RWPE2 (cell line): ENCODE results near the gene SLC4A8.

ENCODE experiments used
- ATAC-seq: fragments of 200-7000 bp; cut with Tn5 transposase; 3 replicates; pipeline ENCODE4 v1.9.1; 2021; ENCODE audit warnings: low read depth
- DNase-seq: peaks from one replicate; pipeline ENCODE4 v3.0.0-alpha.2; 2020; ENCODE audit warnings: low spot score
- H3K27ac ChIP-seq: fragments of 450-650 bp; 2 replicates; pipeline ENCODE4 v1.5.1; 2017; ENCODE audit warnings: mild to moderate bottlenecking; ENCODE audit not compliant: poor library complexity, severe bottlenecking
- H3K27me3 ChIP-seq: fragments of 250-450 bp; sonication (Bioruptor Pico); 2 replicates; pipeline ENCODE4 v1.5.1; 2021; ENCODE audit warnings: mild to moderate bottlenecking, moderate library complexity; ENCODE audit not compliant: insufficient read depth, poor library complexity, severe bottlenecking
- H3K36me3 ChIP-seq: fragments of 250-450 bp; sonication (Bioruptor Pico); 2 replicates; pipeline ENCODE4 v1.5.1; 2020; ENCODE audit warnings: low read depth, mild to moderate bottlenecking, moderate library complexity
- H3K4me1 ChIP-seq: fragments of 250-450 bp; sonication (Bioruptor Pico); 2 replicates; pipeline ENCODE4 v1.5.1; 2021; ENCODE audit warnings: mild to moderate bottlenecking, moderate library complexity; ENCODE audit not compliant: insufficient read depth, poor library complexity, severe bottlenecking
- H3K4me3 ChIP-seq: fragments of 250-450 bp; sonication (Bioruptor Pico); 2 replicates; pipeline ENCODE4 v1.5.1; 2021; ENCODE audit warnings: mild to moderate bottlenecking, moderate library complexity; ENCODE audit not compliant: severe bottlenecking
- H3K9me3 ChIP-seq: fragments of 250-450 bp; sonication (Bioruptor Pico); 2 replicates; pipeline ENCODE4 v1.5.1; 2021; ENCODE audit warnings: mild to moderate bottlenecking, moderate library complexity; ENCODE audit not compliant: severe bottlenecking
- TF ChIP-seq, protein P1 (sequence below): fragments of 450-650 bp; IDR thresholded peaks from one replicate; pipeline ENCODE4 v1.5.1; 2017; ENCODE audit warnings: mild to moderate bottlenecking, moderate library complexity; ENCODE audit not compliant: poor library complexity, severe bottlenecking

The SLC4A8 gene

DNA sequence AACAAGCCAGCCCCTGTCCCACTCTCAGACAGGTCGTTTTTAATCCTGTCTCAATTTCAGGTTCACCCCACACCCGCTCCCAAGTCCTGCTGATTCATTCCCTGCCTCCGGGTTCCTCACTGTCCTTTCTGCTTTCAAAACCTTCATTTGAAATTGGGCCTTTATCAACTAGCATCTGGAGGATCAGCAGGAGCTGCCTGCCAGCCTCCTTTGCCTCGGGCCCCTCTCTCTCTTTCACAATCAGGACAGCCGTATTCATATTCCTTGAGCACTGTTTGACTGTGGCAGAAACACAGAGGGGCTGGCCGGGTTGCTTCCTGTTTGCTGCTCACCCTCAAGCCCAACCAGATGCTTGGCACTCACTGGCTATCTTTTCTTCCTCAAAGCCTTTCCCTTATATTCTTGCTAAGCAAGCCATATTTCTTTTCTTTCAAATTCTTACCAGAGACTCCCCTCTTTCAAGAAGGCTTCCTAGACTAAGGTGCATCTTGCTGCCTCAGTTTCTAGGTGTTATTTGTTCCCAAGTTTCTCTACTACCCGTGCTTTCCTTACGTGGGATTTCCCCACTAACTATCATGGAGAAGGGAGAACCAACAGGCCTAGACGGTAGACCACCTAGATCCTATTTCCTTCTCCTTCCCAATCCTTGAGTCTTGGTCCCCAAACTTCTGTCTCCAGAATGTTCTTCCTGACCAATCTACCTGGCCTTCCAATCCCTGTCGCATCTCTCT is 36.4 kb upstream of the SLC4A8 start:
- Histone ChIP-seq H3K27me3 (no peaks in the 10 kb centered on the region), H3K27ac (peak overlapping the region; percentile 47), H3K4me3 (no peak overlapping the region), H3K4me1 (peaks cover 36% of the 10 kb centered on the region), H3K9me3 (no peaks in the 10 kb centered on the region), H3K36me3 (peaks cover 12% of the 10 kb centered on the region)
- TF ChIP-seq, protein P1, sequence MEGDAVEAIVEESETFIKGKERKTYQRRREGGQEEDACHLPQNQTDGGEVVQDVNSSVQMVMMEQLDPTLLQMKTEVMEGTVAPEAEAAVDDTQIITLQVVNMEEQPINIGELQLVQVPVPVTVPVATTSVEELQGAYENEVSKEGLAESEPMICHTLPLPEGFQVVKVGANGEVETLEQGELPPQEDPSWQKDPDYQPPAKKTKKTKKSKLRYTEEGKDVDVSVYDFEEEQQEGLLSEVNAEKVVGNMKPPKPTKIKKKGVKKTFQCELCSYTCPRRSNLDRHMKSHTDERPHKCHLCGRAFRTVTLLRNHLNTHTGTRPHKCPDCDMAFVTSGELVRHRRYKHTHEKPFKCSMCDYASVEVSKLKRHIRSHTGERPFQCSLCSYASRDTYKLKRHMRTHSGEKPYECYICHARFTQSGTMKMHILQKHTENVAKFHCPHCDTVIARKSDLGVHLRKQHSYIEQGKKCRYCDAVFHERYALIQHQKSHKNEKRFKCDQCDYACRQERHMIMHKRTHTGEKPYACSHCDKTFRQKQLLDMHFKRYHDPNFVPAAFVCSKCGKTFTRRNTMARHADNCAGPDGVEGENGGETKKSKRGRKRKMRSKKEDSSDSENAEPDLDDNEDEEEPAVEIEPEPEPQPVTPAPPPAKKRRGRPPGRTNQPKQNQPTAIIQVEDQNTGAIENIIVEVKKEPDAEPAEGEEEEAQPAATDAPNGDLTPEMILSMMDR: no peak
- DNase-seq (no peak), ATAC-seq (peak; percentile 23; the same call in 2 of the 3 replicates)

DNA sequence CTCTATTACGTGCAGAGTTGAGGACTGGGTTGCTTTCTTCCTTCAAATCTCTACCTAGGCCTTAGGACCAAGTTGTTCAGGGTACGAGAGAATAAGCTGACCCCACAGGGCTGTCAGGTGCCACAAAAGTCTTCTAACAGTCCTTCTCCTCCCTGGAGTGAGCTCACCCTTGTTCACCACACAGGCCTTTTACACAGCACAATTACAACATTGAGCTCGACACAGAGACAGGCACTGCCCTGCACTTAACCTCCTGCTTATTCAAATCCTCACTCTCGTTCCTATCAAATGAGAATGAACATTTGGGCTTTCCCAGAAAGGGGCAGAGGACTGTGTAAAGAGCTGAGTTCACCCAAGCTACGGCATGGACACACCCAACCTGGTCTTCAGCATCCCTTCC is 35.8 kb upstream of the SLC4A8 start:
- ATAC-seq (no peak), DNase-seq (no peak)
- TF ChIP-seq, protein P1: no peak
- Histone ChIP-seq H3K9me3 (no peaks in the 10 kb centered on the region), H3K36me3 (peaks cover 7% of the 10 kb centered on the region; the same call in 1 of the 2 replicates), H3K4me1 (peaks cover 36% of the 10 kb centered on the region), H3K4me3 (no peak overlapping the region), H3K27ac (peak overlapping the region; percentile 47), H3K27me3 (no peaks in the 10 kb centered on the region)

DNA sequence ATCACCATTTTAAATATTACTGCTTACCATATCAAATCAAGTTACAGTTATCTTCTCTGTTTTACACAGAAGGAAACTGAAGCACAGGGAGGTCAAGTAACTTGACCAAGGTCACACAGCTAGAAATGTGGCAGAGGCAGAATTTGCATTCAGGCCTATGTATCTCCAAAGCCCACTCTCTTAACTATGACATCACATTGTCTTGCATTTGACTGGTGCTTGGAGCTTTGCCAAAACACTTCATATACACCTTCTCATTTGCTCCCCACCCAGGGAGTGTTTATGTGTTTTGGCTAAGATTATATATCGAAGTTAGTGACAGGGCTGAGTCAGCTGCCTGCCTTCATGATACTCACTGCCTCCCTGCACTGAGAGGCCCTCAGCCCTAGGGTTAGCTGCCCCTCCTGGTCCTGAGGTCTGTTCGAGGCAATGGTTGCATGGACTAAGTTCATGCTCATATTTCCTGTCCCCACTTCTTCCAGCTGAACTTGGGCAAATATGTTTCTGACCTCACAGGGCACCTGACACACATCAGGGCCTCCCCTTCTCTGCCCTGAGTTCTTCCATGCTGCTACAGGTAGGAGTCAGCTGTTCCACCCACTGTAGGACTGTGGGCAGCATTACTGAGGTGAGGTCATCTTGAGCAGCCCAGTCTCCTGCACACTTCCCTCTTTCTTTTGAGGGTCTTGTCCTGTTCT is 35.2 kb upstream of the SLC4A8 start:
- ATAC-seq (no peak; the same call in 2 of the 3 replicates), DNase-seq (no peak)
- peak overlapping the region; percentile 47 for H3K27ac ChIP-seq
- H3K27me3 ChIP-seq: no peaks in the 10 kb centered on the region
- TF ChIP-seq, protein P1: no peak
- no peak overlapping the region for H3K4me3 ChIP-seq
- peaks cover 7% of the 10 kb centered on the region; the same call in 1 of the 2 replicates for H3K36me3 ChIP-seq
- H3K4me1 ChIP-seq: peaks cover 36% of the 10 kb centered on the region
- H3K9me3 ChIP-seq: no peaks in the 10 kb centered on the region

DNA sequence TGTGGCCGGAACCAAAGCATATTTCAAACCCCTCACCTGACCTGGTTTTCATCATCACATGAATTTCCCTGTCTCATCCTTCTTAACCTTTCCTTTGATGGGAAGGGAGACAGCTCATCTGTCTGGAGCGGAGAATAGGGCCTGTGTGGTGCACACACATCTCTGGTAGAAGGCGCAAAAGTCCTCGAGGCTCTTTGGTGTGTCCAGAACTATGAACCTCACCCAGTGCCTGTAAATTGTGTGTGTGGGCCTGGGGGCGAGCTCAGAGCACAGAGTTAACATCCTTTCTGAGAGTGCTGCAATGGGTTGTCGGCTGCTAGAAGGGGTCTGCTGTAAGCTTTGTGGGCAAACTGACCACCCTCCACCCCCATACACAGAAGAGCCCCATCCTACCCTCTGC is 34.2 kb upstream of the SLC4A8 start:
- no peak for DNase-seq
- no peaks in the 10 kb centered on the region for H3K9me3 ChIP-seq
- H3K4me3 ChIP-seq: peak overlapping the region; percentile 60
- no peaks in the 10 kb centered on the region for H3K27me3 ChIP-seq
- TF ChIP-seq, protein P1: no peak
- H3K27ac ChIP-seq: peak overlapping the region; percentile 47
- peaks cover 41% of the 10 kb centered on the region for H3K4me1 ChIP-seq
- no peak for ATAC-seq
- no peaks in the 10 kb centered on the region for H3K36me3 ChIP-seq

DNA sequence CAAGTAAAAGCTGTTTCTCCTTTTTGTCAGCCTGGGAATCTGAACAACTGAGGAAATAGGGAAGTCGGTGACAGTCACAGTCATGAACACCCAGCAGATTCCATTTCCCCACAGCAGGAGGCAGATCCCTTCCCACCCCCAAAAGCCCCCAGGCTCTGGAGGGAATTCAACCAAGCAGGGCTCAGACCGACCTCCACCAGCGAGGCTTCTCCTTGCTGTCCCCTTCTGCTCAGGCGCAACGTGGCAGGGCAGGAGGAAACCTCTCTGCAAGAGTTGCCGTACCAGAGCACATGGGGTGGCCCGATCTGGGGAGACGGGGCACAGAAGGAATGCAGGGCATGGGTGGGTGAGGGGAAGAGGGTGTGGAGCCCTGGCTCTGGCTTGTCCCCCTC is 33.7 kb upstream of the SLC4A8 start:
- H3K27ac ChIP-seq: peak overlapping the region; percentile 47
- no peaks in the 10 kb centered on the region for H3K9me3 ChIP-seq
- DNase-seq (no peak), ATAC-seq (no peak; the same call in 2 of the 3 replicates)
- peak overlapping the region; percentile 60 for H3K4me3 ChIP-seq
- H3K36me3 ChIP-seq: no peaks in the 10 kb centered on the region
- H3K4me1 ChIP-seq: peaks cover 41% of the 10 kb centered on the region
- TF ChIP-seq, protein P1: no peak
- no peaks in the 10 kb centered on the region for H3K27me3 ChIP-seq
